Esophagus muscularis mucosa (tissue), 3 donors: ENCODE results near the gene C1orf210.

Experiments
- EP300 ChIP-seq: sonication (generic); formaldehyde crosslinking; IDR thresholded peaks from one replicate; pipeline ENCODE4 v1.6.1; 2017; ENCODE audit warnings: antibody characterized with exemption
- TF ChIP-seq, protein P1 (sequence below), 3 experiments: fragments of 200-600 bp in 2 of 3; fragments of 450-650 bp in 1 of 3; sonication (generic) in 2 of 3; IDR thresholded peaks; one replicate each; pipeline ENCODE4 v1.5.1; 2017 to 2019; ENCODE audit warnings: antibody characterized with exemption in 3 of 3, mild to moderate bottlenecking in 2 of 3, moderate library complexity in 1 of 3

DNA sequence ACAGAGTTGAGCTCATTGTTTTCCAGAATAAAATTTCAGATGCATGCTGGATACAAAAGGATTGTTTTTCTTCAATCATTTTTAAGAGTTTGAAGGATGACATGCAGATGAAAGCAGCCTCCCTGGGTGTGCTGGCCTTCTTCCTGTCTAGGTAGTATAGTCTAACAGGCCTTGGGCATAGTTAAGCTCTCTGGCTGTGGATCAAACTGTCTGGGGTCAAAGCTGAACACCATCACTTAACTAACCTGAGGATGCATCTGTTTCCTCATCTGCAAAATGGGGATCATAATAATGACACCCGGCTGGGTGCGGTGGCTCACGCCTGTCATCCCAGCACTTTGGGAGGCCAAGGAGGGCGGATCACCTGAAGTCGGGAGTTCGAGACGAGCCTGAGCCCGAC, 9.4 kb upstream of the C1orf210 start:
- TF ChIP-seq, protein P1, sequence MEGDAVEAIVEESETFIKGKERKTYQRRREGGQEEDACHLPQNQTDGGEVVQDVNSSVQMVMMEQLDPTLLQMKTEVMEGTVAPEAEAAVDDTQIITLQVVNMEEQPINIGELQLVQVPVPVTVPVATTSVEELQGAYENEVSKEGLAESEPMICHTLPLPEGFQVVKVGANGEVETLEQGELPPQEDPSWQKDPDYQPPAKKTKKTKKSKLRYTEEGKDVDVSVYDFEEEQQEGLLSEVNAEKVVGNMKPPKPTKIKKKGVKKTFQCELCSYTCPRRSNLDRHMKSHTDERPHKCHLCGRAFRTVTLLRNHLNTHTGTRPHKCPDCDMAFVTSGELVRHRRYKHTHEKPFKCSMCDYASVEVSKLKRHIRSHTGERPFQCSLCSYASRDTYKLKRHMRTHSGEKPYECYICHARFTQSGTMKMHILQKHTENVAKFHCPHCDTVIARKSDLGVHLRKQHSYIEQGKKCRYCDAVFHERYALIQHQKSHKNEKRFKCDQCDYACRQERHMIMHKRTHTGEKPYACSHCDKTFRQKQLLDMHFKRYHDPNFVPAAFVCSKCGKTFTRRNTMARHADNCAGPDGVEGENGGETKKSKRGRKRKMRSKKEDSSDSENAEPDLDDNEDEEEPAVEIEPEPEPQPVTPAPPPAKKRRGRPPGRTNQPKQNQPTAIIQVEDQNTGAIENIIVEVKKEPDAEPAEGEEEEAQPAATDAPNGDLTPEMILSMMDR (IDR thresholded peaks at IDR 0.05) = no peak
- no peak for TF ChIP-seq EP300
